Measurements from ENCODE around the gene TMEM145. TPM values are rescaled to one million over a fixed set of nuclear protein-coding genes. Genes with fewer than 3 reads are reported as not detected.
A peak's percentile ranks its signal among the peaks of the same experiment; 100 is the strongest.

The TMEM145 gene
- total RNA-seq, 1 donor: not detected

DNA sequence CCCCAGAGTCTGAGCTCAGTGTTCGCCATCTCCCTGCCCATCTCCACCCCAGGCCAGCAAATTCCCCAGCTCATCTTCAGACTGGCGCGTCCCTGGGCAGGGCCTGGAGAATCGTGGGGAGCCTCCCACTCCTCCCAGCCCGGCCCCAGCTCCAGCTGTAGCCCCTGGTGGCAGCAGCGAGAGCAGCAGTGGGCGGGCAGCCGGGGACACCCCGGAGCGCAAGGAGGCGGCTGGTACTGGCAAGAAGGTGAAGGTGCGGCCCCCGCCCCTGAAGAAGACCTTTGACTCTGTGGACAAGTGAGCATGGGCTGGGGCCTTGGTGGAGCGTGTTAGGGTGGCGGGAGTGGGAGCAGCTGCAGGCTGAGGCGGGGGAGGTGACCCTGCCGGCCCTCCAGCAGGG is 19.6 kb upstream of the TMEM145 start:
- TF ChIP-seq, protein P1, sequence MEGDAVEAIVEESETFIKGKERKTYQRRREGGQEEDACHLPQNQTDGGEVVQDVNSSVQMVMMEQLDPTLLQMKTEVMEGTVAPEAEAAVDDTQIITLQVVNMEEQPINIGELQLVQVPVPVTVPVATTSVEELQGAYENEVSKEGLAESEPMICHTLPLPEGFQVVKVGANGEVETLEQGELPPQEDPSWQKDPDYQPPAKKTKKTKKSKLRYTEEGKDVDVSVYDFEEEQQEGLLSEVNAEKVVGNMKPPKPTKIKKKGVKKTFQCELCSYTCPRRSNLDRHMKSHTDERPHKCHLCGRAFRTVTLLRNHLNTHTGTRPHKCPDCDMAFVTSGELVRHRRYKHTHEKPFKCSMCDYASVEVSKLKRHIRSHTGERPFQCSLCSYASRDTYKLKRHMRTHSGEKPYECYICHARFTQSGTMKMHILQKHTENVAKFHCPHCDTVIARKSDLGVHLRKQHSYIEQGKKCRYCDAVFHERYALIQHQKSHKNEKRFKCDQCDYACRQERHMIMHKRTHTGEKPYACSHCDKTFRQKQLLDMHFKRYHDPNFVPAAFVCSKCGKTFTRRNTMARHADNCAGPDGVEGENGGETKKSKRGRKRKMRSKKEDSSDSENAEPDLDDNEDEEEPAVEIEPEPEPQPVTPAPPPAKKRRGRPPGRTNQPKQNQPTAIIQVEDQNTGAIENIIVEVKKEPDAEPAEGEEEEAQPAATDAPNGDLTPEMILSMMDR (IDR thresholded peaks at IDR 0.05; ENCODE audit: insufficient read depth, low read length): no peak
- DNase-seq (ENCODE audit: low read depth): no peak
- H3K4me3 ChIP-seq (ENCODE audit: low read depth, low read length): no peak overlapping the region

DNA sequence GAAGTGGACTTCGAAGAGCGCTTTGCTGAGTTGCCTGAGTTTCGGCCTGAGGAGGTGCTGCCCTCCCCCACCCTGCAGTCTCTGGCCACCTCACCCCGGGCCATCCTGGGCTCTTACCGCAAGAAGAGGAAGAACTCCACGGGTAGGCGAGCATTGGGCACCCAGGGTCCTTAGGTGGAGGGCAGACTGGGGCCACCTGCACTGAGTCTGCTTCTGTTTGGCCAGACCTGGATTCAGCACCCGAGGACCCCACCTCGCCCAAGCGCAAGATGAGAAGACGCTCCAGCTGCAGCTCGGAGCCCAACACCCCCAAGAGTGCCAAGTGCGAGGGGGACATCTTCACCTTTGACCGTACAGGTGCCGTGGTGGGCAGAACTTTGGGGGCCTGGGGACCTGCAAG is 19.2 kb upstream of the TMEM145 start:
- DNase-seq (ENCODE audit: low read depth): no peak
- no peak overlapping the region for H3K4me3 ChIP-seq (ENCODE audit: low read depth, low read length)
- TF ChIP-seq, protein P1 (IDR thresholded peaks at IDR 0.05; ENCODE audit: insufficient read depth, low read length): no peak

DNA sequence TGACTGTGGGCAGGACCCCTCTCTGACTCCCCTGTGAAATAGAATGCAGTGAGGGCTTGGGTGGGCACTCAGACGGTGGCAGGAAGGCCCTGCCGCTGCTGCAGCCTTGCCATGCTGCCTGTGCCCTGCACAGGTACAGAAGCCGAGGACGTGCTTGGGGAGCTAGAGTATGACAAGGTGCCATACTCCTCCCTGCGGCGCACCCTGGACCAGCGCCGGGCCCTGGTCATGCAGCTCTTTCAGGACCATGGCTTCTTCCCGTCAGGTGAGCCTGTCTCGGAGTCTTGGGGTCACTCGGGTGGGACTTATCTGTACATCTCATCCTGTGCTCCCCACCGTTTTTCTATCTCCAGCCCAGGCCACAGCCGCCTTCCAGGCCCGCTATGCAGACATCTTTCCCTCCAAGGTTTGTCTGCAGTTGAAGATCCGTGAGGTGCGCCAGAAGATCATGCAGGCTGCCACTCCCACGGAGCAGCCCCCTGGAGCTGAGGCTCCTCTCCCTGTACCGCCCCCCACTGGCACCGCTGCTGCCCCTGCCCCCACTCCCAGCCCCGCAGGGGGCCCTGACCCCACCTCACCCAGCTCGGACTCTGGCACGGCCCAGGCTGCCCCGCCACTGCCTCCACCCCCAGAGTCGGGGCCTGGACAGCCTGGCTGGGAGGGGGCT is 18.5 kb upstream of the TMEM145 start:
- H3K4me3 ChIP-seq (ENCODE audit: low read depth, low read length): no peak overlapping the region
- no peak for DNase-seq (ENCODE audit: low read depth)
- TF ChIP-seq, protein P1 (IDR thresholded peaks at IDR 0.05; ENCODE audit: insufficient read depth, low read length): no peak

DNA sequence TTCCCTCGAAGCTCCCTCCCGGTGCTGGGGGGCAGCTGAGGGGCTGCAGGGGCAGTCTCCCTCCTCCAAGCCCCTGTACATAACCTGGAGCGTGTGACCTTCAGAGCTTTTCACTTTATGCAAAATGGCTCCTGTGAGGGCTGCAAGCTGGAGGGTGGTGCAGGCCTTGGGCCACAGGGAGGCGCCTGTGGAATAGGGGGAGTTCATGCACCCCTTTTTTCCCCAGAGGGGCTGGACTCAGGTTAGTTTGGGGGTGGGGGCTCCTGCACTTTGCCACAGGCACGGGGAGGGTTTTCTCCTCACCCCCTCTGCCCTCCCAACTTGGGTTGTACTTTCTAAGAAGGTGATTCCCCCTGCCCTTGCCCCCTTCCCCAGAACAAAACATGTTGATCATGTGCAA is 17.8 kb upstream of the TMEM145 start:
- TF ChIP-seq, protein P1 (IDR thresholded peaks at IDR 0.05; ENCODE audit: insufficient read depth, low read length): no peak
- DNase-seq (ENCODE audit: low read depth): no peak
- no peak overlapping the region for H3K4me3 ChIP-seq (ENCODE audit: low read depth, low read length)

DNA sequence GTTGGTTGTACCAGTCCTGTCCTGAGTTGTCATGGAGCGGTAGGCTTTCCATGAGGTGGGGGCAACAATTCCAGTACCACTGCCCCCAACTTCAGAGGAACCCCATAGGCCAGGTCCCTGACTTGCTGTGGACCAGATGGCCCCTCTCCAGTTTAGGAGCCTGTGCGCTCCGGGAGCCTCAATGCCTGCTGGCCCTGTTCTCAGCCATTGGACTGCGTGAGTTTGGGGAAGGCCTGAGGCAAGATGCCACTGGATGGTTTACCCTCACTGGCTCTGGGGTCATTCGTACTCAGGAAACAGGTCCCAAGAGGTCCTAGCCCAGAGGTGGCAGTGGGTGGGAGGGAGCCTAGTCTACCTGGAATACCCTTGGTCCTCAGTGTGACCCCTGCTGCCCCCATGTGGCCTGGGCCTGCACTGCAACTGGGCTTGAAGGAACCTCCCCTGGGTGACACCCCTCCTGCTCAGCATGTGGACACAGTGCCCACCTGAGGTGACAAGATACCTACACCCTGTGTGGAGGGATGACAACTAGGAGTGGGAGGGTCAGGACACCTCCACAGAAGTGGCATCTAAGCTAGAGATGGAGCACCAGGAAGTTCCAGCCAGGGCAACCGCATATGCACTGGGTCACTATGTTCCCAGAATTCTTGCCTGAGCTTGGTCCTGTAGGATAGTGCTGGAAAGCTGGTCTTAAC is 17.1 kb upstream of the TMEM145 start:
- no peak overlapping the region for H3K4me3 ChIP-seq (ENCODE audit: low read depth, low read length)
- peak; percentile 58 for DNase-seq (ENCODE audit: low read depth)
- TF ChIP-seq, protein P1 (IDR thresholded peaks at IDR 0.05; ENCODE audit: insufficient read depth, low read length): peak; percentile 97

DNA sequence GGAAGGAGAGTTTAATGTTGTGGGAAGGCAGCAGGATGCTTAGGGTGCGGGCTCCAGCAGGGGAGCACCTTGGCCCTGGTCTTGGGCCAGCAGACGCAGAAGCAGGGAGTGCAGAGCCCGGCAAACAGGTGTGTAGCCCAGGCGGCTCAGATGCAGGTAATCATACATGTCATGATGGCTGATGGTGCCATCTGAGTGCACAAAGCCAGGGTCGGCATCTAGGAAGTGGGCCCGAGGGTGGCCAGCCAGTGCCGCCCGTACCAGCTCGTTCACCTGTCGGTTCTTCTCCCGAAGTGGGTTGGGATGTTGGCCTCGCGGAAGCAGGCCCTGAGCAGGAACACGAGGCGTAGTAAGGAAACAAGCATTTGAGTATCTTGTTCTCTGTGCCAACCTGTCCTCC is 16.1 kb upstream of the TMEM145 start:
- no peak for DNase-seq (ENCODE audit: low read depth)
- TF ChIP-seq, protein P1 (IDR thresholded peaks at IDR 0.05; ENCODE audit: insufficient read depth, low read length): no peak
- no peak overlapping the region for H3K4me3 ChIP-seq (ENCODE audit: low read depth, low read length)
